Middle frontal gyrus (tissue), 1 donor: ENCODE results near the gene HDAC8.

Experiments used
- DNase-seq: peaks from one replicate; pipeline ENCODE4 v3.0.0-alpha.2; 2015; ENCODE audit warnings: low spot score; ENCODE audit errors: extremely low spot score

Gene HDAC8

DNA sequence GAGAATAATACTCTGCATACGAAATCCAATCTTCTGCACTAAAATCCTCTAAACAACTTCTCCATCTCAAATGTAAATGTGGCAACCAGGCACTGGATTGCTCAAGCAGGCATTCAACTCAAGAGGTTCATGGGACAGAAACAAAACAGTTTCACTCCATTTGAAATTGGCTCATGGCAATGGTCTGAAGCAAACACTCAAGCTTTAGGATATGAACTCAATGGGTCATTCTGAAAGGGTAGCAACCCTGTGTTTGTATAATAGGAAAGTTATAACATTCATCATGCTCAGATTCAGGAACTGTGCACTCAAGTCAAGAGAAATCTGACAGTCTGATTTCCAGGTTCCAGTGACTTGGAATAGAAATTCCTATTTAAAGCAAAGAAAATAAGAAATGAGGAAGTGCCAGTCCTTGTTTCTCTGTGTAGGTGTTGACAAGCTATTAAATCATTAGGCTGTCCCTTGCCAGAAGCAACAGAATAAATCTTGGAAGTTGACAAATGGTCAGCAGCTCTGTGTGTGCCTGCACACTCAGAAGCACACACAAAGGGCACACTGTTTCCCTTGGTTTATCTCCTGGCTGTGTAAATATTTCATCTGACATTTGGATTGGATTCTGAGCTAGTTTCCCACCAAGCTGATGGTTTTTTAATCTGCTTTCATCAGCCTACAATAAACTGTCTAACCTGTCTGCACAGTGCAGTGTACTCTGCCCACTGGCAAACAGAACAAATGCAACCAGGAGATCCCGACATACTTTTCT, 191.0 kb downstream of the HDAC8 start:
- no peak for DNase-seq

DNA sequence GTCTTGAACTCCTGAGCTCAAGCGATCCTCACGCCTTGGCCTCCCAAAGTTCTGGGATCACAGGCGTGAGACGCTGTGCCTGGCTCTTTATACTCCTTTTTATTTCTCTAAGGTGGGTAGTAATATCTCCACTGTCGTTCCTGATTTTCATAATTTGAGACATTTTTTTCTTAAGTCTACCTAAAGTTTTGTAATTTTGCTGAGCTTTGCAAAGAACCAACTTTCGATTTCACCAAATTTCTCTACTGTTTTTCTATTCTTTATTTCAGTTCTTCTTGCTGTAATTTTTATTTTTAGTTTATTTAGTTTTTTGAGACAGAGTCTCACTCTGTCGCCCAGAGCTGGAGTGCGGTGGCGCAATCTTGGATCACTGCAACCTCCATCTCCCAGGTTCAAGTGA, 196.5 kb downstream of the HDAC8 start:
- DNase-seq = no peak

DNA sequence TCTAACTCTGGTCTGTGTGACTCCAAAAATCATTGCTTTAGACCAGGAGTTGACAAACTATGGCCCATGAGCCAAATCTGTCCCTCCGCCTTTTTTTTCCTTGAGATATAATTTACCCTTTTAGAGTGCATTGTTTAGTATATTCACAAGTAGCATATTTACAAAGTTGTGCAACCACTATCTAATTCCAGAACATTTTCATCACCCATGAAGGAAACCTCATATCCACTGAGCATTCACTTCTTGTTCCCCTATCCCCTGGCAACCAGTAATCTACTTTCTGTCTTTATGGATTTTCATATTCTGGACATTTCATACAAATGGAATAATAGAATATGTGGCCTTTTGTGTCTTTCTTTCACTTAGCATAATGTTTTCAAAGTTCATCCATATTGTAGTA, 199.5 kb downstream of the HDAC8 start:
- no peak for DNase-seq

DNA sequence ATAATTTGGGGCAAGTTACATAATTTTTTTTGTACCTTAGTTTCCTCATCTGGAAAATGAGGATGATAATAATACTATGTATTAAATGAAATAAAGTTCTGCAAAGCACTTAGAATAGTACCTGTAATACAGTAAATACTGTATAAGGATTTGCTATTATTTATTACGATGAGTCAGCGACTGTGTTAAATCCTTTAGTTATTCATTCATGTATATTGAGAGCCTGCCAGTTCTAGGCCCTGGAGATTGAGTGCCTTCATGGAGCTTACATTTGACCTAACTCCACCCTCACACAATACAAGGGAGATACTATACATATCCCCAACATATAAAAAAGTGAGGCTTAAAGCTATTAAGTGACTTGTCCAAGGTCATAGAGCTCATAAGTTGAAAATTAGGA, 199.9 kb downstream of the HDAC8 start:
- no peak for DNase-seq

DNA sequence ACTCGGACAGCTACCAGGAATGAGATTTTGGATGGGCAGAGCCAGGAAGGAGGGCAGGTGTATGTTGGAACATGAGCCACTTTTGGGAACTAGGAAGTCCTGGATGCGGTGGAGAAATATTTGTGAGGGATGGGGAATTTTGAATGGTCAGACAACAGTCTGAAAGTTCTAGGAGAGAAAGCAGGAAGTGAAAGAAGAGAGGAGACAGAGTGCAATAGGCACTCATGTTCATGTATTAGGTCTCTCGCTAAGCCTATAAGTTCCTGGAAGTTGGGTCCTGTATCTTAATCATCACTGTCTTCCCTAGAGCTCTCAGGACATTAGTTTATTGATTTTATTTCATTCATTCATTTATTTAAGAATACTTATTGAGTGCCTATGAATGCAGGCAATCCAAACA, 201.2 kb downstream of the HDAC8 start:
- no peak for DNase-seq

DNA sequence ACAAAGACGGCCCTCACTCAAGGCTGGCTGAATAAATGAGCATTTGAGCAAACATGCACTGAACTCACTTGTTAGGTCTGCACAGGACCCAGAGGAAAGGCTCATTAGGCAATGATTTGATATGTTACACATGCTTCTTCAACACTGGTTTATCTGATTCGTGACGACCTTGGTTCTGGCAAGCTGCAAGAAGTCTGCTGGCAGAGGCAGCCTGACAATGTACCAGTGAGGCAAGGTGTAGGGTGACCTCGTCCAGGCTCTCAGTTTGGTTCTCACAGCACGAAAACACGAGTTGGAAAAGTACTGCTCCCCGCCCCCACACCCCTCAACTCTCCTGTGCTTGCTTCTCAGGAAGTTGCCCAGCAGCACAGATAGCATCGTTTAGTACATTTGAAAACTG, 203.8 kb downstream of the HDAC8 start:
- DNase-seq = no peak

DNA sequence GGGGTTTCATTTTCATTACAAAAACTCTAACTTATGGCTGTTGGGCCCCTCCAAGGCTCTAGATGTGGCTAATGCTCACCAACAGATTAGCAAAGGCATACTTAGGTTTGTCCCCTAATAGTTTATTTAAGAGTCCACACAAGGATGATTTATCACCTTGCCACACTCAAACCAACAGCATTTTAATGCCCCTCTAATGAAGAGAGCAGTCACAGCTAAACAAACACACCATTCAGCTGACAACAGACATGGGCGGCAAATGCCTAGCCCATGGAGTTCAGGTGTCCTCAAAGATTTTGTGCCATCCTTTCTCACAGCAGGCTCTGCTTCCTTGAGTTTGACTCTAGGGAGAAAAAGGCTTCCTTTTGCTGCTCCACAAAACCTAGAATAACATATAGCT, 205.1 kb downstream of the HDAC8 start:
- DNase-seq = no peak

DNA sequence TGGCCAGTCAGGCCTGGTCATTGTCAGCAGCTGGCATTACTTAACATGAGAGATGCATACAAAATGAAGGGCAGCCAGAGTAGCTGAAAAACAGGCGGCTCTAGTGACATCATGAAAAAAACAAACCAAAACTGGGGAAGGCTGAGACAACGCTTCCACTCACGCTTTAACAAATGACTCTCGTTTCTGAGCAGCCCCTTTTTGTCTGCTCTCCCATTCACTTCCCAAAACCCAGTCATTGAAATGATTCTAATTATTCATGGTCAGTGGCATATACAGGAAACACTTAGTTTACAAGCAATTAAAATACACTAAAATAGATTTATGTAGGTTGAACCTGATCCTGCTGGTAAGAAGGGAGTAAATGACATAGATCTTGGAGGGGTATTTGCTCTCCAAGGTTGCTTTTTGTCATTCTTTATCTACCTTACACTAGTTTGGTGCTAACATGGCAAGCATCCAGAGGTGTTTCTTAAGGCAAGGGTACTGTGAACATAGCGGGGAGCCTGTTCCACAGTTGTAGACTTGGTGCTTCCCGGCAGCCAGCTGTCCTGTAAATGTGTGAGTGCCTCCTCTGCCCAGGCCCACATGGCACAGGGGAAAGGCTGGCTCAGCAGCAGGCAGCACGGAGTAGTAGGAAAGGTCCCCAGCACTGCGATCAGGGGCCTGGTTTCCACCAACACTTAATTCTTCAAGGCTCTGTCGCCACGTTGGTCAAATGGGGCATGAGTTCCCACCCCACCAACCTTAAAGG, 205.8 kb downstream of the HDAC8 start:
- DNase-seq = no peak

DNA sequence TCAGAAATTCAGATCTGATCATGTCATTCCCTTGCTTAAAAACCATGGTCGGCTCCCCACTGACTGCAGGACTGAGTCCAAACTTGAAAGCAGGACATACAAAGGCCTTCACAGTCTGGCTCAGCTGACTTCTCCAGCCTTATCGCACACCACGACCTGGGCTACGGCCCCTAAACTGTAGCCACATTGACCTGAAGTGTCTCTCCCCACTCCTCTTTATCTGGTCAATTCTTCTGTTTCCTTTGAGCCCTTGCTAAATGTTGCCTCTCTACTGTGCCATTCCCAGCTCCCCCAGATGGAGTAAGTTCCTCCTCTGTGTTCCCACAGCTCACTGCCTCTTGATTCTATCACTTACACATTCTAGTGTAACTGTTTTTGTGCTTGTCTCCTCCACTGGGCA, 206.5 kb downstream of the HDAC8 start:
- DNase-seq = no peak

DNA sequence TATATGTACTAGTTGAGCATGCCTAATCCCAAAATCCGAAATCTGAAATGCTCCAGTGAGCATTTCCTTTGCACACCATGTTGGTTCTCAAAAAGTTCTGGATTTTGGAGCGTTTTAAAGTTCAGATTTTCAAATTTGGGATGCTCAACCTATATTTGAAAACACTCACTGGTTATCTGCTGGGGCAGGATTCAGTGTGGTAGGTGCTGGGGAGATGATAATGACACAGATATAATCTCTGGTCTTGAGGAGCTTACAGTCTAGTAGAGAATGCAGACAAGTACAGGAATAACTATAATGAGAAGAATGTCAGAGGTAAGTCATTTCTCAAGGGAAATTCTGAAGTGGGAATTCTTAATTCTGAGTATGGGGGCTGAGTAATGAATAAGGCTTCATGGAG, 207.5 kb downstream of the HDAC8 start:
- DNase-seq = no peak

DNA sequence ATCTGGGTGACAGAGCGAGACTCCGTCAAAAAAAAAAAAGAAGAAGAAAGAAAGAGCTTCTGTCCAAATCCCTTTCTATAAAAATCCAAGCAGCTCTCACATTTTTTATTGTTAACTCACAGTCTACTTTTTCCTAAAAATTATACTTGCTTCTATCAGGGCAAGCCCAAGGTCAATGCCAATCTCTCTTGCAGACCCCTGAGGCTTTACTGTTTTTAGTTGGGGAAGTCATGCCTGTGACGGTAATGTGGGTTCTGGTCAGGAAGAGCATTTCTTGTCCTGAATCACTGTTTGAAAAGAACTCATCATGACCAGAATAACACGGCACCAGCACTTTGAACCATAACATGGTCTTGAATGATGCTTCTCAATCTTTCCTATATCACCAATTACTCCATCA, 212.3 kb downstream of the HDAC8 start:
- DNase-seq = no peak

DNA sequence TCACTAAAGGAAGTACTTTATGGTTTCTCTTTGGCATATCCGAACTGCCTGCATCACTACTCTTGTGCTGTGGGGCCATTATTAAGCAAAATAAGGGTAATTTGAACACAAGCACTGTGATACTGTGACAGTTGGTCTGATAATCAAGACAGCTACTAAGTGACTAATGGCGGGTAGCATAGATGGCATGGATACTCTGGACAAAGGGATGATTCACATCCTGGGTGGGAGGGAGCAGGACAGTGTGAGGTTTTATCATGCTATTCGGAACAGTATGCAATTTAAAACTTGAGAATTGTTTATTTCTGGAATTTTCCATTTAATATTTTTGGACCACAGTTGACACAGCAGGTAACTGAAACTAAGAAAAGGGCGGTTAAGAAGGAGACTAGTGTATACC, 214.3 kb downstream of the HDAC8 start:
- DNase-seq = no peak

DNA sequence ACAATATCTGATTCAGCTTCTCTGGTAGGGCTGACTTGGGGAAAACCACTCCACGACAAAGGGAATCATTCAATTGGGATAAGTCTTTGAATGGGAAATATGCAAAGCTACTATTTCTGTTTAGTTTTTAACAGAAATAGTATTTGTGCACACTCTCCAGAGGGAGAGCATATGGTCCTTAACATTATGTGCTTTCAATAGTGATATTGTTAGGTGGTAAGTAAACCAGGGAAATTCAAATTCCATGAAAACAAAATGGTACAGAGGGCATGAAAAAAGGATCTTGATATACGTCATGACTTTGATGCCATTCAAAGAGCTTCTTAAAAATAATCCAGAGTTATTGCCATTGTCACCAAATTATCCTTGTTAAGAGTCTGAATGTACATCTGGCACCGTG, 219.9 kb downstream of the HDAC8 start:
- DNase-seq = no peak

DNA sequence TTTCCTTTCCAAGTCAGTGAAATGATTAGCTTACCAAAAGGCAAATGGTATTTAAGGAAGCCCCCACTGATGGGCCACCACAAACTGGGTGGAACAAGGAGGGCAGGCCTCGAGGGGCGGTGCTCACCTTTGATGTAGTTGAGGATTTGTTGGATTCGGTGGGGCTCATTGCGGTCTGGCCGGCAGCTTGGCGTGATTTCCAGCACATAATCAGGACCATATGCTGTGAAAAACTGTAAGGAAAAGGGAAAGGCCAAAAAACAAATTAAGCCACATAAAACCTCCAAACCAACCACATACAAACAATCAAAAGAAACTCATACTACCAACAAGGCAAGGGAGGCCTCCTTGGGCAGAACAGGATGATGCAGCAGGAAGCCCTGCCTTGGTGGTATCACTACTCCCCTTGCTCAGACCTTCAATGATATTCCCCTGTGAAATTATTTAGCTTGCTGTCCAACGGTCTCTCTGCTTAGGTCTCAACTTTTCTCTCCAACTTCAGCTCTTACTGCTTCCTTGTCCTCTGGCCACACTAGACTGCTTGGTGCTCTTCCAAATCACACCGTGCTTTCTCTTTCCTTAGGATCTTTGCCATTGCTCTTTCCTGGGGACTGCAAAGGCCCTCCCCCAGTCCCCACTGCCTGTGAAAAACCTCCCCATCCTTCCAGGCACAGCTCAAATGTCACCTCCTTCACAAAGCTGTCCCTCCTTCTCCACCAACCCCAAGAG, 220.9 kb downstream of the HDAC8 start:
- DNase-seq = no peak

DNA sequence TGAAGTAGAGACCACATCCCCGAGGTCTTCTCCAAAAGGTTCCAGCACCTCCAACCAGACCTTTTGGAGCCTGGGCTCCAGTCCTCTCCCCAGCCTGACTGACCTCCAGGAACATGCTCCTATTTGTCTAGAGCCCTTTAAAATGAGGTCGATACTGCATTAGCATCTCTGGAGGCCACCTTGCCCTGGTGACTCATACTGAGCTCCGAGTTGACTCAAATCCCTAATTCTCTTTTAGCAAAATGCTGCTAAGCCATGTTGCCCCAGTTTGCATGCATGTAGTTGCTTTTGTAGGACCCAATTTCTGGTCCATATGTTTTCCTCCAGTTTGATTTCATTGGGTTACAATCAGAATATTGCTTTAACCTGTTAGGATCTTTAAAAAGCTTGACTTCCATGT, 223.5 kb downstream of the HDAC8 start:
- no peak for DNase-seq

DNA sequence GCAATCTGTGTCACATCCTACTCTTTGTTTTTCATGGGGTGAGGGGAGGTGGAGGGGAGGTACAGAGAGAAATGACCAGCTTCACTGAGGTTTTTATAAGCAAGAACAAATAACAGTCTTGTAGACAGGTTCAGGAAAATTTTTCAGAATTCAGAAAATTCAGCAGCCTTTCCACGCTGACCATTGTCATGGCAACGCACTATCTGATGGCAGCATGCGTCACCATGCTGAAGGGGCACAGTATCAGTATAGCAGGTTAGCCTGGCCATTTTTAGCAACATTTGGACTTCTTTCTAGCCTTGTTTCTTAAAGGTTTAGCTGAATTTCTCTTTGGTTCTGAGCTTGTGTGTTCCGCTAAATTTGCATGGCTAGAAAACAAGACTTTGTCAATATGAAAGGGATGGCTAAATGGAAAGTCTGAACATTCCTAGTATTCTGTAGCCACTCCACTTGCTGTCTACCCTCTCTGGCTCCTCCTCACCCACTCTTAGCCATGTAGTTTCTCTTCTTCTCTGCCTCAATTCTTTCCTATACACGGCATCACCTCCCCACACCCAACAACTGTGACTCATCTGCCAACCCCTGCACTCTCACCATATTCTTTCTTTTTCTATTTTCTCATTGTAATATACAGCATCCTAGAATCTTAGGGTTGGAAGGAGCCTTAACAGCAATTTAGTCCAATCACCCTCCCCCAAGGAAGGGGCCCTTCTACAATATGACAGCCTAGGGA, 224.2 kb downstream of the HDAC8 start:
- DNase-seq = no peak

DNA sequence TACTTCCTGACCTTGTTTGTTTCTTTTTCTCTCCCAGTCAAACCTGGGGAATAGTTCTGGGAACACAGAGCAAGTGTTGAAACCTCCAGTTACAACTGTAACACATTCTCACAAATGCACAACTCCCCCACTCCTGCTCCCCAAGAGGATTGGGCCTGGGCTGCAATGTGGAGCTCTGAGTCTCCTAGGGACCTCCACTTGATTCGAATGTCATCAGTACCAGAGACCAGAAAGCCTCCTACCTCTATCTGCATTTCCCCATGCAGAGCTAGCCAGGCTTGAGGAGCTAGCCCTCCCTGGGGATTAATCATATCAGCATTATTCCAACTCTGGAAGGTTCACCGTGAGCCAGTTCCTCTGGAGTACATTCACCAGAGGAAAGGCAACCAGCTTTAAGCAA, 225.3 kb downstream of the HDAC8 start:
- DNase-seq = no peak

DNA sequence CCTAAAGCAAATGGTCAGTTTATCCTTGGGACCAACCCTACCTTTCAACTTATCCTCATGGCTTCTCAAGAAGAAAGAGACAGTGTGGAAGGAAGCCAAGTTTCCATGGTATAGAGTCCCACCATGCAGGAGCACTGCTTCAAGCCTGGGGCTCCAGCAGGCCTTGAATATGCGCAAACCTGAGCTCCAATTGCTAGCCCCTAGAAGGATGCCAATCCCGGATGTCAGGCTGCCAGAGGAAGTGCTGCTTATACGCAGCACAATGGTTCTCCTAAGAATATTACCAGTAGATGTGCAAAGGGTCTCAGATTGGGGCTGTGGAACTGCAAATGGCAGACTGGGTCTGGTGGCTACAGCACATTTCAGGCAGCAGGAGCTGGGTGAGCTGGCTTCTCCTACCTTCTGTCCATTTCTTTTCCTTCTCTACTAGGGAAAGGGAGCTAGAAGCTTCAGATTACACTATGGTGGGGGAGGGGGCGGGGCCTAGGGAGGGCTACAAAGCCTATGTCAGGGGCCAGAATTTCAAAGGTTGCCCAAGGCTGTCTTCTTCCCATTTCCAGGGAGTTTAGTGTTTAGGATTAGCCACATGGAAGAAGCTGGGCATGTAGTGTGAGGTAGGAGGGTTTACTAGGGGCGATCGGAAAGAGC, 226.2 kb downstream of the HDAC8 start:
- no peak for DNase-seq

DNA sequence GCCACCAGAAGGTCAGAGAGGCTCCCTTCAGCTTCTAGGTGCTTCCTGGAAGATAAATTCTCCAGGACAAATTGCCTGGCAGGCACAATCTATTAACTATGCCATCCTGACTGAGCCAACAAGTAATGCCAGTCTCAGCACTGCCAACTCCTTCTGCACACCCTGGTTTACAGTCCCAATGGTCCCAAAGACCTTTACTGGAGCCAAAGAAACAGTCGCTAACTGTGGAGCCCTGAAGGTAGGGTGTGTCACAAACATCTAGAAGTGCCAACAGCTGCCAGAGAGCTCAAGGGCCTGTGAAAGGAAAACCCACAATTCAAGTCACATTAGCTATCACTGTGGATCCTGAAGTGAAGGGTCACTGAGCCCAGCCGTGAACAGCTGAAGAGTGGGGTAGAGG, 232.0 kb downstream of the HDAC8 start:
- DNase-seq = no peak

DNA sequence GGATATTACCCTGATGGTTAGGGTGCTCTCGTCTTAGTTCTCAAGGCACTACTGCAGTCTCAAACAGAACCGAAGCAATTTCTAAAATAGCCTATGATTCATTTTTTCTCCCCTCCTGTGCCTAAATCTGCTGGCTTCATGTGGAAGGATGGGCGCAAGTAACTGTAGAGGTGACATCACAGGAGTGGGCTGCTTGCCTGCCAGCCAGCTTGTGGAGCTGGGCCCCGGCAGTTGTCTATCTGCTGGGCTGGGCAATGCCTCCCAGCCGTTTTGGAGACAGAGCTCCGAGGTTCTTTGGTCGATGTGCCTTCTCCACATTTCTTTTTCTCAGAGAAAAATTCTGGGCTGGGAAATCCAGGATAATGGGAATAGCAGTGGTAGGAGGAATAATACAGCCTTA, 232.6 kb downstream of the HDAC8 start:
- DNase-seq = no peak

DNA sequence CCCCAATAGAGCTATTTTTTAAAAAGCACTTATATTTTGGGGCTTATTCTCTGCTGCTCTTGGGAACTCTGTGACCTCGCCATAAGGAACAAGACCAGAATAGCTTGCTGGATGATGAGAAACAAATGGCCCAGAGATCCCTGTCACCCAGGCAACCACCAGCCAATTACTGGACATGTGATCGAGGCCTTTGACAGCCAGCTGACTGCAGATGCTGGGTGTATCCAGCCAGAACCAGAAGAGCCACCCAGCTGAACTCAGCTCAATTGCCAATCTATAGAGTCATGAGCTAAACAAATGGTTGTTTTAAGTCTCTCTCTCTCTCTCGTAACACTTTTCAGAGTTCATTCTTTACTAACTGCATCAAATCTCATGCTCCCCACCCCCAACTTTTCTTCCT, 242.5 kb downstream of the HDAC8 start:
- no peak for DNase-seq
